ENCODE data around the gene PACRG.

DNA sequence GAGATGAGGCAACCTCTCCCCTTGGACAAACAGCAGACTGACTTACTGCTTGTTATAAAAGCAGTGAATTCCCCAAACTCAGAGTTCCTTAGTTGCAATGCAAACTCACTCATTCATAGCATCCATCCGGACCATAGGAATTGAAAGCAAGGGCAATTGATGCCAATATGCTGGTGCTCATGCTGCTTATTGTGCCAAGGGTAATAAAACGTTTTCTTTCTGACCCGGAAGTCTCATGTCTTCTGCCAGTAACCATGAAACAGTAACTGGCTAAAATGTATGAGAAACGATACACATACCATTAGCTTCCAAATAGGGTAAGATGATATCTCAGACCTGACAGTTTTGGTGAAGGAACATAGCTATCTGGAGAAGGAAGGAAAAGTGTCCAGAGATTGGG is 18.3 kb upstream of the PACRG start:
- TF ChIP-seq POLR2A (IDR thresholded peaks at IDR 0.05) (no peak), EP300 (IDR thresholded peaks at IDR 0.05) (no peak), POLR2AphosphoS5 (IDR thresholded peaks at IDR 0.05) (no peak)
- TF ChIP-seq, protein P1, sequence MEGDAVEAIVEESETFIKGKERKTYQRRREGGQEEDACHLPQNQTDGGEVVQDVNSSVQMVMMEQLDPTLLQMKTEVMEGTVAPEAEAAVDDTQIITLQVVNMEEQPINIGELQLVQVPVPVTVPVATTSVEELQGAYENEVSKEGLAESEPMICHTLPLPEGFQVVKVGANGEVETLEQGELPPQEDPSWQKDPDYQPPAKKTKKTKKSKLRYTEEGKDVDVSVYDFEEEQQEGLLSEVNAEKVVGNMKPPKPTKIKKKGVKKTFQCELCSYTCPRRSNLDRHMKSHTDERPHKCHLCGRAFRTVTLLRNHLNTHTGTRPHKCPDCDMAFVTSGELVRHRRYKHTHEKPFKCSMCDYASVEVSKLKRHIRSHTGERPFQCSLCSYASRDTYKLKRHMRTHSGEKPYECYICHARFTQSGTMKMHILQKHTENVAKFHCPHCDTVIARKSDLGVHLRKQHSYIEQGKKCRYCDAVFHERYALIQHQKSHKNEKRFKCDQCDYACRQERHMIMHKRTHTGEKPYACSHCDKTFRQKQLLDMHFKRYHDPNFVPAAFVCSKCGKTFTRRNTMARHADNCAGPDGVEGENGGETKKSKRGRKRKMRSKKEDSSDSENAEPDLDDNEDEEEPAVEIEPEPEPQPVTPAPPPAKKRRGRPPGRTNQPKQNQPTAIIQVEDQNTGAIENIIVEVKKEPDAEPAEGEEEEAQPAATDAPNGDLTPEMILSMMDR (IDR thresholded peaks at IDR 0.05), result no peak

Measured in stomach (tissue), 4 donors.